HG03460 (cell line): Measurements from ENCODE around the gene RABGEF1.
"Not testable (repeated sequence)": the region's sequence is repeated elsewhere in the genome, so short reads cannot be mapped to it uniquely, and the experiment has no call there.

Source experiments
- ATAC-seq: cut with Tn5 transposase; IDR thresholded peaks from one replicate; pipeline ENCODE4 v1.9.1; 2021; ENCODE audit not compliant: unreplicated experiment

Gene RABGEF1

GRCh38 chr7:66800591-66800990, 60.1 kb downstream of the RABGEF1 start:
- ATAC-seq, result no peak

- no peak for ATAC-seq
Observed at GRCh38 chr7:66804001-66804400, 63.5 kb downstream of the RABGEF1 start.

DNA sequence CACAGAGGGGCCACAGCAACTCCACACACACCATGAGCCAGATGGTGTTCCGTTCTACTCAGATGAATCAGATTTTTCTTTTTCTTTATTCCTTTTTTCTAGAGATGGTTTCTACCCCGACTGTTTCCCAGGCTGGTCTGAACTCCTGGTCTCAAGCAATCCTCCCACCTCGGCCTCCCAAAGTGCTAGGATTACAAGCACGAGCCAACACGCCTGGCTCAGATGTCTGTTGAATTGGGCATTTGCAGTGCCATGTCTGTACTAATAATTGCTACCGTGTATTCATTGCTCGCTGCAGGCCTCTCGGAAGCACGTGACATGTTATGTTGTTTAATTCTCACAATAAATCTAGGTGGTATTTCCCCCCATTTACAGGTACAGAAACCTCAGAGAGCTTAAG, 67.2 kb downstream of the RABGEF1 start:
- no peak for ATAC-seq

- ATAC-seq, result no peak
Observed at GRCh38 chr7:66810716-66811115, 70.2 kb downstream of the RABGEF1 start.

GRCh38 chr7:66815186-66815875, 74.8 kb downstream of the RABGEF1 start:
- not testable (repeated sequence) for ATAC-seq

- ATAC-seq, result no peak
Observed at GRCh38 chr7:66815951-66816350, 75.4 kb downstream of the RABGEF1 start.

DNA sequence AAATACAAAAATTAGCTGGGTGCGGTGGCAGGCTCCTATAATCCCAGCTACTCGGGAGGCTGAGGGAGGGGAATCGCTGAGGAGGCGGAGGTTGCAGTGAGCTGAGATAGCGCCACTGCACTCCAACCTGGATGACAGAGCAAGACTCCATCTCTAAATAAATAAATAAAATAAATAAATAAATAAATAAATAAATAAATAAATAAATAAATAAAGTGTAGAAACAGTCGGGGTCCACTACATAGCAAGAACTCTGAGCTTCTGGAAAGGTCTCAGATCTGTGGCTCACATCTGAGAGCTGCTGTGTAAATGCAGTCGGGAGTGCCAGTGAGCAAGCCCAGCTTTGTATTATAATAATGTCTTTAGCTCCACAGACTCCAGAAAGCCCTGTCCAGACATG, 76.1 kb downstream of the RABGEF1 start:
- not testable (repeated sequence) for ATAC-seq

DNA sequence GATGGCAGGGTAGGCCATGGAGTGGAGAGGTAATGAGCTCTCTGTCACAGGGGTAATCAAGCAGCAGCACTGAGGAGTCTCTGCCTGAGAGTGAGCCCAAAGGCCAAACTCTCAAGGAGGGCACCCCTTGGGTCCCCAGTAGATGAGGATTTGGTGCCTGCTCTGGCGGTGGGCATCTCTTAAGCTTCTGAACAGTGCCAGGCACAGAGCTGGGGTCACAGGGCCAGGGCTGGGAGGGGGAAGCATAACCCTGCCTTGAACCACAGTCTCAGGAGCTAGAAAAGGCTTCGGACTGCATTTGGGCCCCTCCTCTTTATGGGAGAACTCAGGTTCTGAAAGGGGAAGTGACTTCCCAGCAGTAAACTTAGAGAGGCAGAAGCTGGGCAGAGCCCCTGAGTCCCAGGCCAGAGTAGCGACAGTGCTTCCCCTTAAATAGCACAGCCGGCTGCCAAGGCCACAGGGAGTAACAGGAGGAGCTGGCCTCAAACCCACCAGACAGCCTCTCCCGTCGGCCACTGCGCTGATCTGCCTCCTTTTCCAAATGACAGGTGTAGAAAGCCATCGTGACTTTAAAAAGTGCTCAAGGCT, 76.8 kb downstream of the RABGEF1 start:
- not testable (repeated sequence) for ATAC-seq

- not testable (repeated sequence) for ATAC-seq
Observed at GRCh38 chr7:66817956-66818355, 77.4 kb downstream of the RABGEF1 start.

- ATAC-seq, result no peak
Observed at GRCh38 chr7:66824041-66824440, 83.5 kb downstream of the RABGEF1 start.

DNA sequence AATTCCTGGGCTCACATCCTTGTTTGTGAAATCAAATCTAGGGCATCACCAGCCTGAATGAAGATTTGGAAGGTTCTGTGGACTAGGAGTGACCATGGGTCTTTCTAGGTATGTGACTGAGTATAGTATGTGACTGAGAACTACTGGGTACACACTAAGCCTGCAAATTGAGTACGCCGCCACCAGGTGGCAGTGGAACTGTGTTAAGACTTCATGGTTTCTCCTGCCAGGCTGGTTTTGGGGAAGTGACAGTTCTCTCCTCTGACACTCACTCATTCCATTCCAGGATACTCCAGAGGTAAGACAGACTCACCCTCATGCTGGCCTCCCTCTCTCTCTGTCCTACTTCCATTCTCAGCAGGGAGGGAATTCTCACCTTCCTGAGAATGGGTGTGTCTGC, 85.0 kb downstream of the RABGEF1 start:
- ATAC-seq, result not testable (repeated sequence)

DNA sequence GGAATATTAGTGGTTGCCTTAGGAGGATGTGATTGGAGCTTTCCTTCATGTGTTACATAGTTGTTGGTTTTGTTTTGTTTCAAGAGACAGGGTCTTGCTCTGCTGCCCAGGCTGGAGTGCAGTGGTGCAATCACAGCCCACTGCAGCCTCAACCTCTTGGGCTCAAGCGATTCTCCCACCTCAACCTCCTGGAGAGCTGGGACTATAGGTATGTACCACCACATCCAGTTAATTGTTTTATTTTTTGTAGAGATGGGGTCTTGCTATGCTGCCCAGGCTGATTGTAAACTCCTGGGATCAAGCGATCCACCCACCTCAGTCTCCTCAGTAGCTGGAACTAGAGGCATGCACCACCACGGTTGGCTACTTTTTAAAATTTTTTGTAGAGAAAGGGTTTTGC, 86.1 kb downstream of the RABGEF1 start:
- ATAC-seq, result no peak

- ATAC-seq, result not testable (repeated sequence)
Observed at GRCh38 chr7:66830976-66831375, 90.4 kb downstream of the RABGEF1 start.

- no peak for ATAC-seq
Observed at GRCh38 chr7:66832531-66833351, 92.2 kb downstream of the RABGEF1 start.

GRCh38 chr7:66837007-66837406, 96.5 kb downstream of the RABGEF1 start:
- no peak for ATAC-seq

DNA sequence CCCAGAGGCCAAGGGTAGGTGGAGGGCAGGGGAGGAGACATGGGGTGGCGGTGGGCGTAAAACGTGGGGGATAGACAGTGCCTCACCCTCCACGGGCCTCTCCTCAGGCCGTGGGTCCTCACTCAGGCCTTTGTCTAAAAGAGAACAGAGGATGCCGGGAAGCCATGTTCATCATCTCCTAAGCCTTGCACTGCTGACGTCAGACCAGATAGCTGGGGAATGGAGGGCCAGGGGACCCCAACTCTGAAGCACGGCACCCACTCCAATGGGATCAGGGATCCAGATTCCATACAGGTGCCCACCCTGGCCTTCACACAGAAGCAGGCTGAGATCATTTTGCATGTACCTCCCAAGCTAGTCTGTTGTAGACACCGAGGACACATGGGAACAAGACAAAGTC, 97.1 kb downstream of the RABGEF1 start:
- no peak for ATAC-seq

DNA sequence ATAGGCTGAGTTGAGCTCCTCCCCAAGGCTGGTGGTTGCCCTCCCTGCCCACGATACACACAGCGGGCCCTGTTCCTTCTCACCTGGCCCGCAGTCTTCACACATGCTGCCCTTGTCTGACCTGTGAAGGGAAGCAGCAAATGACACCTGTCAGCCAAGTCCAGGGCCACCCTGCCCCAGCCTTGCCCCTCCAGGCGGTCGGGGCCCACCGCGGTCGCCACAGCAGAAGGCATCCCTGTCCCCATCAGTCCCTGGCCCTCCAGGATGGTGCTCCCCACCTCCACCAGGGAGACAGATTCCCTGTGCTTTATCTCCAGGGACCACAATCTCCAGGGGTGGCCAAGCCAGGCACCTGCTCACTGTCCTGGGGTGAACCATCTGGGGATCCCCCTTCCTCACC, 99.3 kb downstream of the RABGEF1 start:
- no peak for ATAC-seq

DNA sequence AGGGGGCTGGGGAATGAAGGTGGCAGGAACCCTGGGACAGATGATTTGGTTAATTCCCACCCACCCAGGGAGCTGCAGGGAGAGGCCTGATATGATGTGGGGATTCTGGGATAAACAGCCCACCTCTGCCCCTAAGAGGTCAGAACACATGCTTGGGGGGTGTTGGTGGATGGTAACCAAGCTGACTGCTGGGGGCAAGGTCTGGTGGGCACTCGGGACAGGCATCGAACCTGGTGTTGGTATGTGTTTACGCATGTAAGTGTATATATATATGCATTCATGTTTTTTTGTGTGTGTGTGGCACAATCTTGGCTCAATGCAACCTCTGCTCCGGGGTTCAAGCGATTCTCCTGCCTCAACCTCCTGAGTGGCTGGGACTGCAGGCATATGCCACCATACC, 99.8 kb downstream of the RABGEF1 start:
- ATAC-seq, result no peak

GRCh38 chr7:66841898-66842297, 101.4 kb downstream of the RABGEF1 start:
- ATAC-seq, result no peak

- ATAC-seq, result not testable (repeated sequence)
Observed at GRCh38 chr7:66843492-66843891, 103.0 kb downstream of the RABGEF1 start.

- peak; percentile 96 for ATAC-seq
Observed at GRCh38 chr7:66844552-66845378, 104.2 kb downstream of the RABGEF1 start.
